Thoracic aorta (tissue), 2 donors: Measurements from ENCODE around the gene ACSM3. TPM values are rescaled to one million over a fixed set of nuclear protein-coding genes. Genes with fewer than 3 reads are reported as not detected.
"Not testable (repeated sequence)": the region's sequence is repeated elsewhere in the genome, so short reads cannot be mapped to it uniquely, and the experiment has no call there.

ENCODE experiments used
- ATAC-seq: fragments of 150-250 bp; one replicate; pipeline ENCODE4 v1.8.0; 2017; ENCODE audit warnings: low read depth; ENCODE audit not compliant: insufficient number of reproducible peaks, low FRiP score
- DNase-seq: peaks from one replicate; pipeline ENCODE4 v3.0.0-alpha.2; 2020; ENCODE audit warnings: low spot score
- H3K27ac ChIP-seq, 2 donors: fragments of 200-600 bp; sonication (generic); 1 replicate in 1 of 2; 2 replicates in 1 of 2; pipeline ENCODE4 v1.5.1; 2016; ENCODE audit warnings: mild to moderate bottlenecking in 2 of 2, moderate library complexity in 2 of 2
- H3K27me3 ChIP-seq: fragments of 200-600 bp; sonication (generic); replicated peaks from 2 replicates; pipeline ENCODE4 v1.6.0; 2016; ENCODE audit warnings: mild to moderate bottlenecking; ENCODE audit not compliant: insufficient read depth
- H3K36me3 ChIP-seq: fragments of 200-600 bp; sonication (generic); one replicate; pipeline ENCODE4 v1.5.1; 2016
- H3K4me1 ChIP-seq, 2 donors: fragments of 200-600 bp; sonication (generic); 1 replicate in 1 of 2; 2 replicates in 1 of 2; pipeline versions ENCODE4 v1.5.1 to v1.6.0; 2016; ENCODE audit warnings: low read depth in 2 of 2, mild to moderate bottlenecking in 1 of 2; ENCODE audit not compliant: control insufficient read depth in 1 of 2
- H3K4me3 ChIP-seq: fragments of 200-600 bp; sonication (generic); 2 replicates; pipeline ENCODE4 v1.5.1; 2016; ENCODE audit warnings: mild to moderate bottlenecking
- H3K9me3 ChIP-seq: fragments of 200-600 bp; sonication (generic); 2 replicates; pipeline ENCODE4 v1.5.1; 2016
- total RNA-seq, 2 donors: library from RNA; depleted of rRNA; stranded (reverse); fragments of >200 nt; gene quantifications; one replicate each; pipeline versions ENCODE4 v1.1.0 to v1.2.3, GENCODE V29; 2016
- TF ChIP-seq, protein P1 (sequence below): fragments of 200-600 bp; sonication (generic); IDR thresholded peaks from one replicate; pipeline ENCODE4 v1.5.1; 2019; ENCODE audit warnings: antibody characterized with exemption

ACSM3 gene
- total RNA-seq, 2 donors from 2014 or later = 0.41 to 6.1 TPM

DNA sequence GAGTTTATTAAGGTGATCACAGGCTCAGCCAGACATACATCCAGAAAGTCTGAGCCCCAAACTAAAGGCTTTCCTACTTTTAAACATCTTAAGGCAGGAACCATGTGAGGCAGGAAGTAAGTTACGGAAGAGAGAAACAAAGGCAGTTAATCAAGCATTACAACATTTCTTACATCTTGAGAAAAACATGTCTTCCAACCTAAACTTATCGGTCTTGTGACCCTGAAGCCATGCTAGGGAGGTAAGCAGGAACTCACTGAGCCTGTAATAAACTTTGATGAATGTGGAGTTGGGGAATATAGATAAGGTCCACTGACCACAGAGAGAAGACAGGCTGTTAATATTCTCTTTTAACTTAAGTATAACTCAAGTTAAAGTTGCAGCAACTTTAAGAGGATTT is 3.5 kb upstream of the ACSM3 start:
- no peaks in the 10 kb centered on the region for H3K9me3 ChIP-seq
- H3K4me3 ChIP-seq = no peak overlapping the region
- TF ChIP-seq, protein P1, sequence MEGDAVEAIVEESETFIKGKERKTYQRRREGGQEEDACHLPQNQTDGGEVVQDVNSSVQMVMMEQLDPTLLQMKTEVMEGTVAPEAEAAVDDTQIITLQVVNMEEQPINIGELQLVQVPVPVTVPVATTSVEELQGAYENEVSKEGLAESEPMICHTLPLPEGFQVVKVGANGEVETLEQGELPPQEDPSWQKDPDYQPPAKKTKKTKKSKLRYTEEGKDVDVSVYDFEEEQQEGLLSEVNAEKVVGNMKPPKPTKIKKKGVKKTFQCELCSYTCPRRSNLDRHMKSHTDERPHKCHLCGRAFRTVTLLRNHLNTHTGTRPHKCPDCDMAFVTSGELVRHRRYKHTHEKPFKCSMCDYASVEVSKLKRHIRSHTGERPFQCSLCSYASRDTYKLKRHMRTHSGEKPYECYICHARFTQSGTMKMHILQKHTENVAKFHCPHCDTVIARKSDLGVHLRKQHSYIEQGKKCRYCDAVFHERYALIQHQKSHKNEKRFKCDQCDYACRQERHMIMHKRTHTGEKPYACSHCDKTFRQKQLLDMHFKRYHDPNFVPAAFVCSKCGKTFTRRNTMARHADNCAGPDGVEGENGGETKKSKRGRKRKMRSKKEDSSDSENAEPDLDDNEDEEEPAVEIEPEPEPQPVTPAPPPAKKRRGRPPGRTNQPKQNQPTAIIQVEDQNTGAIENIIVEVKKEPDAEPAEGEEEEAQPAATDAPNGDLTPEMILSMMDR = no peak
- ATAC-seq = no peak
- H3K27me3 ChIP-seq = no peaks in the 10 kb centered on the region
- no peak overlapping the region for H3K27ac ChIP-seq
- DNase-seq = no peak
- no peaks in the 10 kb centered on the region for H3K36me3 ChIP-seq
- no peaks in the 10 kb centered on the region for H3K4me1 ChIP-seq

DNA sequence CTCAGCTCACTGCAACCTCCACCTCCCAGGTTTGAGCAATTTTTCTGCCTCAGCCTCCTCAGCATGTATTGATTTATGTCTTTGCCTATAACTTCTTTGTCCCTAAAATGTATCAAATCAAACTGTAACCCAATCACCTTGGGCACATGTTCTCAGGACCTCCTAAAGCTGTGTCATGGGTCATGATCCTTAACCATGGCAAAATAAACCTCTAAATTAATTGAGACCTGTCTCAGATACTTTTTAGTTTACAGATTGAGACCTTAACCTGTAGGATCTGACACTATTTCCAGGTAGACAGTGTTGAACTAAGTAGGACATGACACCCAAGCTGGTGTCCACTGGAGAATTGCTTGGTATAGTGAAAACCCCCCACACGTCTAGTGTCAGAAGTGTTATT is 2.6 kb upstream of the ACSM3 start:
- Histone ChIP-seq H3K27ac (no peak overlapping the region), H3K4me1 (no peaks in the 10 kb centered on the region), H3K27me3 (no peaks in the 10 kb centered on the region), H3K9me3 (no peaks in the 10 kb centered on the region), H3K36me3 (no peaks in the 10 kb centered on the region), H3K4me3 (no peak overlapping the region)
- ATAC-seq (no peak), DNase-seq (no peak)
- TF ChIP-seq, protein P1 = no peak

DNA sequence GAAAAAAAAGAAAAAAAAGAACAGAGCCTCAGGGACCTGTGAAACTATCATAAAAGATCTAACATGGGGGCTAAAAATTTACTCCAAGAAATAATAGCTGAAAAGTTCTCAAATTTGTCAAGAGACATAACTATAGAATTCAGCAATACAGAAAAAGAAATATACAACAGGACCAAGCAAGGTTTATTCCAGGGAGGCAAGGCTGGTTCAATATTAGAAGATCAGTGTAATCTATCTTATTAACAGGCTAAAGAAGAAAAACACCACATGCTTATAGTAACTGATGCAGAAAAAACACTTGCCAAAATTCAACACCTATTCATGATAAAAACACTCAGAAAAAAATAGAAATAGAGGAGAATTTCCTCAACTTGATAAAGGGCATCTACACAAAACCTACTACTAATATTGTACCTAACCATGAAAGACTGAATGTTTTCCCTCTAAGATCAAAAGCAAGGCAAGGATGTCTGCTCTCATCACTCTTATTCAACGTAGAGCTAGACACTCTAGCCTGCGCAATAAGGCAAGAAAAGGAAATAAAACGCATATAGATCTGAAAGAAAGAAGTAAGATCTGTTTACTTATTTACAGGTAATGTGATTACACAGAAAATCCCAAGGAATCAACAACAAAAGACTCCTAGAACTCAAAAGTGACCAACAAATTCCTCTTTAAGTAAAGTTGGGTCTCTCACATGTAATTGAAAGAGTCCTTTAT is 1.2 kb upstream of the ACSM3 start:
- Histone ChIP-seq H3K36me3 (no peaks in the 10 kb centered on the region), H3K9me3 (no peaks in the 10 kb centered on the region), H3K27me3 (no peaks in the 10 kb centered on the region), H3K4me3 (no peak overlapping the region), H3K27ac (peak overlapping the region in 1 of 2 donors; percentile 46), H3K4me1 (no peaks in the 10 kb centered on the region)
- TF ChIP-seq, protein P1 = no peak
- DNase-seq = no peak
- no peak for ATAC-seq

DNA sequence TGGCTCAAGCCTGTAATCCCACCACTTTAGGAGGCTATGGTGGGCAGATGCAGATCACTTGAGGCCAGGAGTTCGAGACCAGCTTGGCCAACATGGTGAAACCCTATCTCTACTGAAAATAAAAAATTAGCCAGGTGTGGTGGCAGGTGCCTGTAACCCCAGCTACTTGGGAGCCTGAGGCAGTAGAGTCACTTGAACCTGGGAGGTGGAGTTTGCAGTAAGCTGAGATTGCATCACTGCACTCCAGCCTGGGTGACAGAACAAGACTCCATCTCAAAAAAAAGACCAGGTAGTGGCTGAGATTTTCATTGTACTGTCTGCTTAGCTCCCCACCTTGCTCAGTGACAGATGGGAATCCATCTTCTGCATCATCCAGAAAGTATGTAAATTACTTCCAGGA is 634 bp downstream of the ACSM3 start:
- not testable (repeated sequence) for H3K27me3 ChIP-seq, H3K4me1 ChIP-seq, ATAC-seq, H3K4me3 ChIP-seq, H3K36me3 ChIP-seq, H3K27ac ChIP-seq, H3K9me3 ChIP-seq, DNase-seq

DNA sequence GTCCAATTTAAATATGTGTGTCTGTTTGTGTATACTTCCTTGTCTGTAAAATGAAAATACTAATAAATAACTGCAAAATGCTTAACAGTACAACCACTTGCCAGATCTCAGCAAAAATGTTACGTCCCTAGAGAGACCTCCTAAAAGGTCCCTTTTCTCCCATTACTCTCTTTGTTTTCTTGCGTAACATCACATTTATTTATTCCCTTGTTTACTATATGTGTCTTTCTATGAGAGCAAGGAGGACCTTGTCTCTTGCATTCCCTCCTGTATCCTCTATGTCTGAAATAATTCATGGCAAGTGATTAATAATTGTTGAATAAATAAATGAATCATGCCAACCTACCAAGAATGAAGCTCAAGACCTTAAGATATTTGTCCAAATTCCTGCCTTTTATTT is 1.9 kb downstream of the ACSM3 start:
- no peak overlapping the region for H3K4me3 ChIP-seq
- DNase-seq (no peak), ATAC-seq (no peak)
- H3K27me3 ChIP-seq = no peaks in the 10 kb centered on the region
- TF ChIP-seq, protein P1 = no peak
- no peaks in the 10 kb centered on the region for H3K9me3 ChIP-seq
- H3K4me1 ChIP-seq = no peaks in the 10 kb centered on the region
- no peaks in the 10 kb centered on the region for H3K36me3 ChIP-seq
- no peak overlapping the region for H3K27ac ChIP-seq

DNA sequence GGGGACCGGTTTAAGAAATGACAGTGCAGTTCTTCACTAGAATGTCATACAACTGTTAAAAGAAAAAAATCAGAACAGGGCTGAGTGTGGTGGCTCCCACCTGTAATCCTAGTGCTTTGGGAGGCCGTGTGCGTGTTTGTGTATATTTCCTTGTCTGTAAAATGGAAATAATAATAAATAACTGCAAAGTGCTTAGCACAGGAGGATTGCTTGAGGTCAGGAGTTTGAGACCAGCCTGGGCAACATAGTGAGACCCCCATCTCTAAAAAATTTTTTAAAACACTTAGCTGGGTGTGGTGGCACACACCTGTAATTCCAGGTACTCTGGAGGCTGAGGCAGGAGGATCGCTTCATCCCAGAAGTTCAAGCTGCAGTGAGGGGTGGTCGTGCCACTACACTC is 2.5 kb downstream of the ACSM3 start:
- no peak for ATAC-seq
- DNase-seq = no peak
- TF ChIP-seq, protein P1 = no peak

More for the DNA sequence above, 2.5 kb downstream of the ACSM3 start:
- no peaks in the 10 kb centered on the region for H3K27me3 ChIP-seq
- H3K4me1 ChIP-seq = no peaks in the 10 kb centered on the region
- no peak overlapping the region for H3K4me3 ChIP-seq
- no peaks in the 10 kb centered on the region for H3K36me3 ChIP-seq
- H3K27ac ChIP-seq = no peak overlapping the region
- no peaks in the 10 kb centered on the region for H3K9me3 ChIP-seq
